Measurements from ENCODE around the gene ZNF492. TPM values are rescaled to one million over a fixed set of nuclear protein-coding genes. Genes with fewer than 3 reads are reported as not detected.
"Not testable (repeated sequence)": the region's sequence is repeated elsewhere in the genome, so short reads cannot be mapped to it uniquely, and the experiment has no call there.

The ZNF492 gene
- total RNA-seq, 2 experiments from 2014 or later = 1.7 to 2.0 TPM

DNA sequence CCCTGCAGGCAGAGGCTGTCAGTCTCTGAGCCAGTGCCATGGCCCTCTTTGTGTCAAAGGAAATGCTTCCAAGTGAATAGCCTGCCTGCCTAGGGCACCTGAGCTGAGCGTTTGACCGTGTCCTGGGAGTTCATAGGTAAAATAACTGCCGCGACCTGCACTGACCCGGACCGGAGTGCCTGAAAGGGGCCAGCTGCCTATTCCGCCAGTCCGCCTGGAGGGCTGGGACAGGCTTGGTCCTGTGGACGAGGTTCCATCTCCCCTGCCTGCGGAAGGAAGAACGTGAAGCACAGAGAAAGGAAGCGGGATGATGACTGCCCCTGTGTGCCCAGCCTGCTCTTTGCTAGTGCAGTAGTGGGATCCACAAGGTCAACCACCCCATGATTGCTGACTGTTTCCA, 17.5 kb upstream of the ZNF492 start:
- ChIA-PET POLR2A (no interaction called here), CTCF (no interaction called here)

DNA sequence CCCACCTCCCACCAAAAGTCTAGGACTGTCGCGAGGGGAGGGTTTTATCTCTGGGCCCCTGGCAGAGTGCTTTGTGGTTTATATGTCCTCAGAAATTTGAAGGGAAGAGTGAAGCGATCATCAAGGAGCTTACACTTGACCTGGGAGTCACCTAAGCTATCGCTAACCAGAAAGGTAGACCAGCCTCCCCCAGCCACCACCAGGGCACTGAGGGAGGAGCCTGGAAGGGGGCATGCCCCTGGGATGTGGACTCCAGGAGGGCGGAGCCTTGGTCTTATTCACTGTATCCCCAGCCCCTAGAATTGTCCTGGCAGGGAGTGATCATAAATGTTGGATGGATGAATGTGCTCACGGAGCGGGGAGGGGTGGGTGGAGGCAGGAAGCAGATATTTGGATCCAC, 16.9 kb upstream of the ZNF492 start:
- CTCF ChIA-PET, POLR2A ChIA-PET: not testable (repeated sequence)

DNA sequence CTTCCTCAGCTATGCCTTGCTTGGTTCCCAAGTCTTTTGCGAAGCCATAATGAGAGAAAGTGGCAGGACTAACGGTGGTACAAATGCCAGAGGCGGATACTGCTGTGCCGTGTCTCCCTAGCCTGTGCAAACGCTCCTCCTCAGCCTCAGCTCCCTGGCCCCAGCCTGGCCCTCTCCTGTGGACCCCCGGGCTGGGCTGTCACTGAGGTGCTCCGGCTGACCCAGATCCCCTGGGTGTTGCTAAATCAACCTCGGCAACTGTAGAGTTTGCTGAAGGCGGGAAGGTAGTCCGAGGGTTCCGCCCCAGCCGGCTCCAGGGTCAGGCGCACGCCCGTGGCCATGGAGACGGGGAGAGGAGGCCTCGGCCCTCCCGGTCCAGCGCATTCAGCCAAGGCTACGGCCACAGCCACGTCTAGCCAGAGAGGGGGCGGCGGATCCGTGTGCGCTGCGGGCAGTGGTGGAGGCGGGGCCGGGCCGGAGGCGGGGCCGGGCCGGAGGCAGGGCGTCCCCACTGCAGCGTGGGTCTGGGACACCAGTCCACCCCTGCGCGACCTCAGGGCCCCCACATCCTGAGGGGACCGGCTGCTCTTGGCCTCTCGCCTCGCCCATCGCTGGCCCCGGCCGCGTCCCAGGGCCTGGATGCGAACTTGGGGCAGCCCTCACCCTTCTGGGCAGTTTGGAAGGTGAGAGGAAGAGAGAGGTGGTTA, 16.4 kb upstream of the ZNF492 start:
- ChIA-PET CTCF (no interaction called here), POLR2A (no interaction called here)

DNA sequence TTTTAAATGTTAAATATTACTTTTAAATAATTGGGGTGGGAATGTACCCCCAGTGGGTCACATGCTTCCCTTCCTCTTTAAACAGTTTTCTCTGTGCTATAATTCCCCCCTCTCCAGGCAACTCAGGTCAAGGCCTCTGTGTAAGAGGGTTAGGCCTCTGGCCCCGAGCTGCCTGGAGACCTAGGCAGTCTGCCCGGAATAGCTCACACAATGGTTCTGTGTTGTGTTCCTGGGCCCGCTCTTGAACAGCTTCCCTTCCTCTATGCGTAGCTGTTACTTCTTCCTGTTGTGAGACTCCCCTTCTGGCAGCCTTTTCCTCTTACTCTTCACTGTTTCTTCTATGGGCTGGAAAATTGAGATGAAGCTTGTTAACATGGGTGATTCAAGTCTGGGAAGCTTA, 14.8 kb upstream of the ZNF492 start:
- ChIA-PET CTCF (no interaction called here), POLR2A (no interaction called here)

DNA sequence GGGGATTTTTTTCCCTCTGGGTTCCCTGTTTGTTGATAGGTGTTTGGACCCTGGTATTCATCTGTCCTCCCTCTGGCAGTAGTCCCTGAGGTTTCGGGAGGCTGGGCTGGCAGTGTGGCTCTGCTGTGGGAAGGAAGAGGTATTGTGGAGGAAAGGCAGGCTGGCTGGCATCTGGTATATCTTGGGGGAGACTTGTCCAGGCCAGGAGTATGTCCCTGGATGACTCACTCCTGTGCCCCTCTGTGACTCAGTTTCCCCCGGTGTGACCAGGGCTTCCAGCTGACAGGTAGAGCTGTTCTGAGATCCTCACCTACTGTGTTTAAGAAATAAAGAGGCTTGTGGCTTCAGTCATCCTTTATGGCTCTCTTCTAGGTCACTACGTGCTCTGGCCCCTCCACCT, 14.2 kb upstream of the ZNF492 start:
- CTCF ChIA-PET = no interaction called here
- POLR2A ChIA-PET = no interaction called here

DNA sequence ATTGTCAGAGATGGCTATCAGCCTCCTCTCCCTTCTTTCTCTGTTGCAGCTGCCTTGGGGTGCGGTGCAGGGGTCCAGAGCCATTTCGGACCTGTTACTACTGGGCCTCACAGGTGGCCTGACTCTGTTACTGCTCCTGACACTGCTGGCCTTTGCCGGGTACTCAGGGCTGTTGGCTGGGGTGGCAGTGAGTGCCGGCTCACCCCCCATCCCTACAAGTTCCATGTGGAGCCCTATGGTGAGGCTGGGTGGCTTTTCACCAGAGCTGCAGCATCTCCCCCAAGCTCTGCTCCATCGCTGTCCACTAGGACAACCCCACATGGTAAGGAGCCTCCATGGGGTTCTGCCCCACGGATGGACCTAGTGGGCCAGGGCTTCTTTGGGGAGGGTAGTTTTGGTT, 13.7 kb upstream of the ZNF492 start:
- ChIA-PET POLR2A (no interaction called here), CTCF (no interaction called here)

DNA sequence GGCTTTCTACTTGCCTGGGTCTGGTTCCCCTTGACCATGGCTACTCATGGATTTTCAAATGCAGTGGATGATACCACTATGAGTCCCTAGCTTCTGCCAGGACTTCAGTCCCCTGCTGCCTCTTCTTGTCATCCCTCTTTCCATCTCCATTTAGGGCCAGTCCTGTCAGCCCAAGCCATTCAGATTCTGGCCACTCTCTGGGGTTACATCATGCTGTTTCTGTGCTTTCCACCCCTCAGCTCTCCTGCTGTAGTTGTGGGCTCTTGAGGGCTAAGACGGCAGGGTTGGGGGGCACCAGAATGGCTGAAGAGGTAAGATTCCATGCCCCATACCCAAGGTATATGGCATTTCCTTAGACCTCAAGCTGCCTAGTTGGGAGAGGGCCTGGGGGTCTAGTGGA, 13.2 kb upstream of the ZNF492 start:
- ChIA-PET CTCF (no interaction called here), POLR2A (no interaction called here)

DNA sequence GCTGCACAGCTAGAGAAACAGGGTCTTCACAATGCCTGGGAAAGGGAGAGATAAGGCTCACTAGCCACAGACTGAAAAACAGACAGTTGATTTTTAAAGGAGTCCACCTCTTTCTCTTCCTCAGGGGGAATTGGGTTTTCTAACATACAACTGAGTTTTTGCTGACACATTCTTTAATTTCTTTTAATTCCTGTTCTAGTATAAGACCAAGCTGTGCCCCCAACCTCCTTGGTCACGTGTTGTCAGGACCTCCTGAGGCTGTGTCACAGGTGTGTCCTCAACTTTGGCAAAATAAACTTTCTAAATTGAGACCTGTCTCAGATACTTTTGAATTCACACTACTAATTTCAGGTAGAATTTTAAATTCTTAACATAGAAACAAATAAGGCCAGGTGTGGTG, 12.1 kb upstream of the ZNF492 start:
- POLR2A ChIA-PET = no interaction called here
- CTCF ChIA-PET = no interaction called here

DNA sequence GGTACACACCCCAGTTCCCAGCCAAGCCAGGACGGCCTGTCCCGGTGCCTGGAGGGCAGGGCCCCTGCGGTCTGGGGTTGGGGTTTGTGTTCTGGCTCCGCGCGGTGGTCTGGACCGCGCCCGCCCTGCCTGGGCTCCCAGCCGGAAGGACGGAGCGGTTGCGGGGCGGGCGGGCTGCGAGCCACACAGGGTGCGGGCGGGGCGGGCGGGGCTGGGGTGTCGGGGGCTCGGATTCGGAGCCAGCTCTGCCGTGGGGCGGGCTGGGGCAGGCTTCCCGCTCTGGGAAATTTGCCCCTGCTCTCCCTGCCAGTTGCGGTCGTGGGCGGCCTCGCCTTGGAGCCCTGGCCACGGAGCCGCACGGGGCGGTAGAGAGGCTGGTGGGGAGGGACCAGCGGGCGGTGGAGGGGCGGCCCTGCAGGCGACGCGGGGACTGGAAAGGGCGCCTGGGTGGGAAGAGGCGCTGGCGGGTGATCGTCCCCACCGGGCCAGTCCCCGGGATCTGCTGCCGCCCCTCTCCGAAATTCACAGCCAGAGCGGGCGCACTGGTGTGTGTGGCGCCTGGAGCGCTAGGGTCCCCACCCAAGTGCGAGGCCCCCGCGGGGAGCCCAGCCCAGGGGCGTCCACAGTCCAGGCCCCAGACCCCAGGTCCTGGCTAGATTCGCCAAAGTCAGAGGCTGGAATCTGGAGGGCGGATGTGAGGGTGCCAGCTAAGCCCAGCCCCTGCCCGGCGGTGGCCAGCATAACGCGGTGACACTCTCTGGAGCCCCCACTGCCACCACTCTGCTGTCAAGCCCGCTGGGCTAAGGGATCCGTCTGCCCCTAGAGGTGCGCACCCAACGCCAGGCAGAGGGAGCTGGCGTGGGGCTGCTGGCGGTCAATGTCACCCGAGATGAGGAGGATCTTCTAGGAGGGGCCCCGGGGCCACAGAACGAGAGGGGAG, 11.0 kb upstream of the ZNF492 start:
- POLR2A ChIA-PET = no interaction called here
- CTCF ChIA-PET = no interaction called here

DNA sequence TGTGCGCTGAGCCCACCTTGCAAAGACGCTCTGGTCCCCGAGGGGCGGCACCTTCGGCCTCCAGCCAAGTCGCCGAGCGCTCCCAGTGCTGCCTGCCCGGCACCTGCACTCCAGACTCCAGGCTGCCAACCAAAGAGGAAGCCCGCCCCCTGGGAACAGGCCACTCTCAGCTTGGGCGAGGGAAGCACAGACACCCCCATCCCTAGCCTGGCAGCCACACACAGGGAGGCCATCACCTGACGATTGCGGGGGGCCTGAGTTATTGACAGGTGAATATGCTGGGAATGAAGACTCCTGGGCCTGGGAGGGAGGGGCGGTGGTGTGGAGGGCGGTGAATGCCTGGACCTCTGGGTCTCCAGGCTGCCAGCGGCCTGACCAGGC, 10.3 kb upstream of the ZNF492 start:
- POLR2A ChIA-PET = no interaction called here
- CTCF ChIA-PET = no interaction called here

DNA sequence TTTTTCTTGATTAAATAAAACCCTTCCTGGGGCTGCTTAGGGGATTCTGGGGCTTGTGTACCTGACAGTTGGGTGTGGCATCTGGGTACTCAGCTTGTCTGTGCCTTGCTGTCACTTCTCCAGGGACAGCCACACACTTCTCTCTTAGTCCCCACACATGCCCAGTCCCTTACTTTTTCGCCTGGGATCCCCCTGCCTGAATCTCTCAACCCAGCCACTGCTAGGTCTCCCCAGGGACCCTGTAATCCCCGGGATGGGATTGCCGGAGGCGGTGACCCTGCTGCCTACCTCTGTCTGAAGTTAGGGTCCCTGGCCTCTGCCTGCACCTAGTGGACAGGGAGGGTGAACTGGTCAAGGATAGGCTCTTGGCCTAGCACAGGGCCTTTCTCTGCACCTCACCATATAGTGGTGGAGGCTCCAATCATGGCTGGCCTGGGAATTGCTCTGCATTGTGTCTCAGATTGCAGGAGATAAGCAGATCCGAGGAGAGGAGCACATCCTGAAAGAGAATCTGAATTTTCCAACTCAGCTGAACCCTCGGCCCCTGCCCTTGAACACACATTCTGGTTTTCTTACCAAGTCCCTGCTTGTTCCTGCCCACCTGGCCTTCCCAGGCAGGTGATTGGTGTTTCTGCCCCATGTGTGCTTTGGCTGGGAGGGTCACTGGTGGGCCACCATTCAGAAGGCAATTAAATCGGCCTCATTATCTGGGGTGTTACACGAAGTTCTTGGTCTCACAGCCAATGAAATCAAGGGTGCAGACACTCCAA, 8.7 kb upstream of the ZNF492 start:
- POLR2A ChIA-PET = no interaction called here
- CTCF ChIA-PET = no interaction called here

DNA sequence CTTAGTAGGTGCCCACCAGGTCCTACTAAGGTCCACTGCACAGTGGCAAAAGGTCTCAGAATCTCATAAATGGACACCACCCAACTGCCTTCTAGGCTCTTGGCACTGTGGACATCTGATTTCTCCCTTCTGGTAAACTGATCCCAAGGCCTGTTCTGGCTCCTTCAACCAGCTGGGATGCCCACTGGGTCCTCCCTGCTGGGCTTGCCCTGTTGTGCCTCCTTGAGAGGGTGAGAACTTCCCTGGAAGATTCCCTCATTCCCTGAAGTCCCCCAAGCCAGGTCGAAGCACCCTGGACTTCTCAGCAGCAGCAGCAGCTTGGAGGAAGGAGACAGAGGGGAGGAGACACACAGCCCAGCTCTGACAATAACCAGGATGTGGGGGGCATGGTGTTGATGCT, 6.6 kb upstream of the ZNF492 start:
- ChIA-PET POLR2A (no interaction called here), CTCF (no interaction called here)

DNA sequence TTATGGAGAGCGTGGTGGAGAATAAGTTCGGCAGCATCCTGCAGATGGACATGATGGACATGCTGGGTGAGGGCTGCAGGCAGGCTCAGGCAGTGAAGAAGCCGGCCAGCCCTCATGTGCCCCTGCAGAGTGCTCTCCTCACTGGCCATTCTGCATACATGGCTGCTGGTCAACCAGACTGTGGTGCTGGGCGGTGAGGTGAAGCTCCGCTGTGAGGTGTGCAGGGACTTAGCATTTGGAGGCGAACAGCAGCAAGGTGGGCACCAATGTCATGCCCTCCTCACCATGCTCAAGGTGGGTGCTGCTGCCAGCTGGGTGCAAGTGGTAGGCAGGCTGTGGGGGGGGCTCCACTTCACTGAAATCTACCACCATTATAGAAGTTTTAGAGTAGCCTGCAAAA, 5.7 kb upstream of the ZNF492 start:
- ChIA-PET CTCF (no interaction called here), POLR2A (no interaction called here)

DNA sequence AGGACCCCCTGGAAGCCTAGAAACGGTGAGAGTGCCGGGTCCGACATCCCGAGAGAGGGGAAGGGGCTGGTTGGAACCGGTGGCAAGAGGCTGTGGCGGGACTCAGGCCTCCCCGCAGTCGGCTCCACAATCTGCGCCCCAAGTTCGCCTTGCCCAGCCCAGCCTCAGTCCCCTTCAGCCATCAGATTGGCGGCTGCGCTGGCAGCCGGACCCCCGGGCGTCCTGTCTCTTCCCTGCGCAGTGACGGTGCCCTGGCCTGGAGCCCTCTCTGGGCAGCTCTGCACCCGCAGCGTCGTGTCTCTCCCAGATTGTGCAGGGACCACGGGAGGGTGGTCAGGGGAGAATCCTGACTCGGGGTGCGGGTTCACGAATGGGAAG, 315 bp downstream of the ZNF492 start:
- ChIA-PET CTCF (no interaction called here), POLR2A (interaction anchor here (0.6 kb wide), 1 partner anchor 1452 kb away, joined by 3 read pairs; the partner anchor contains the start of gene ZNF254)

DNA sequence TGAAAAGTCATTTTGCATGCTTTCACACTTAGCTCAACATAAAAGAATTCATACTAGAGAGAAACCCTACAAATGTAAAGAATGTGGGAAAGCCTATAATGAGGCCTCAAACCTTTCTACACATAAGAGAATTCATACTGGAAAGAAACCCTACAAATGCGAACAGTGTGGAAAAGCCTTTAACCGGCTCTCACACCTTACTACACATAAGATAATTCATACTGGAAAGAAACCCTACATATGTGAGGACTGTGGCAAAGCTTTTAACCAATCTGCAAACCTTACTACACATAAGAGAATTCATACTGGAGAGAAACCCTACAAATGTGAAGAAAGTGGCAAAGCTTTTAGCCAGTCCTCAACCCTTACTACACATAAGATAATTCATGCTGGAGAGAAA, 51.4 kb downstream of the ZNF492 start:
- CTCF ChIA-PET, POLR2A ChIA-PET: not testable (repeated sequence)

DNA sequence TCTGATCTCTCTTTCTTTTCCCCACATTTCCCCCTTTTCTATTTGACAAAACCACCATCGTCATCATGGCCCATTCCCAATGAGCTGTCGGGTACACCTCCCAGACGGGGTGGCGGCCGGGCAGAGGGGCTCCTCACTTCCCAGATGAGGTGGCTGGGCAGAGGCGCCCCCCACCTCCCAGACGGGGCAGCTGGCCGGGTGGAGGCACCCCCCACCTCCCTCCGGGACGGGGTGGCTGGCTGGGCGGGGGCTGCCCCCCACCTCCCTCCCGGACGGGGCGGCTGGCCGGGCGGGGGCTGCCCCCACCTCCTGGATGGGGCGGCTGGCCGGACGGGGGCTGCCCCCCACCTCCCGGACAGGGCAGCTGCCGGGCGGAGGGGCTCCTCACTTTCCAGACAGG, 68.5 kb downstream of the ZNF492 start:
- CTCF ChIA-PET, POLR2A ChIA-PET: not testable (repeated sequence)

DNA sequence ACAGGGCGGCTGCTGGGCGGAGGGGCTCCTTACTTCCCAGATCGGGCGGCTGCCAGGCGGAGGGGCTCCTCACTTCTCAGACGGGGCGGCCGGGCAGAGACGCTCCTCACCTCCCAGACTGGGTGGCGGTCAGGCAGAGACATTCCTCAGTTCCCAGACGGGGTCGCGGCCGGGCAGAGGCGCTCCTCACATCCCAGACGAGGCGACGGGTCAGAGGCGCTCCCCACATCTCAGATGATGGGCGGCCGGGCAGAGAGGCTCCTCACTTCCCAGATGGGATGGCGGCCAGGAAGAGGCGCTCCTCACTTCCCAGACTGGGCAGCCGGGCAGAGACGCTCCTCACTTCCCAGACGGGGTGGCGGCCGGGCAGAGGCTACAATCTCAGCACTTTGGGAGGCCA, 69.0 kb downstream of the ZNF492 start:
- POLR2A ChIA-PET, CTCF ChIA-PET: not testable (repeated sequence)

DNA sequence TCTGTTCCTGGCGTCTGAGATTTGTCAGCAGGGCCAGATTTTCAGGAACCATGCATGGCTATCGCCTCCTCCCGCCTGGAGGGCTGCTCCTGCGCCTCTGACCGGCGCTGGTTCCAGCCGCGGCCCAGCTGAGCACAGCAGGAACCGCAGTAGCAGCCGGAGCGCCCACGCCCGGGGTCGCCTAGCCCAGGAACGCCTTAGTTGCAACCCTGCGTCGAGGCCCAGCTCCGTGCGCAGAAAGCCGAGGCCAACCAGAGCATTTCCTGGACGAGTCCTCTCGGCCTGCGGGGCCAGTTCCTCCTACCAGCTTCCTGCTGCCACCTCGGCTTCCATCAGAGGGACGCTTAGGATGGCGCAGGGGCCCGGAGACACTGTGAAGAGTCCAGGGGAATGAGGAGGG, 74.9 kb downstream of the ZNF492 start:
- POLR2A ChIA-PET = no interaction called here
- CTCF ChIA-PET = interaction anchor here (0.6 kb wide), 1 partner anchor 10 kb away, joined by 7 read pairs; no protein-coding TSS in a partner anchor

Data from activated CD8-positive, alpha-beta memory T cell treated with anti-CD3 and anti-CD28 coated beads for 36 hours (primary cell).